Psoas muscle (tissue), 8 donors: ENCODE results near the gene TAPT1. TPM values are rescaled to one million over a fixed set of nuclear protein-coding genes. Genes with fewer than 3 reads are reported as not detected.

Experiments used
- ATAC-seq, 4 donors: fragments of 200-7000 bp; cut with Tn5 transposase; one replicate each; pipeline ENCODE4 v1.9.1; 2020; ENCODE audit warnings: moderate library complexity in 3 of 4, mild to moderate bottlenecking in 2 of 4
- DNase-seq, 2 donors: peaks; one replicate each; pipeline ENCODE4 v3.0.0-alpha.2; 2020
- H3K27ac ChIP-seq: fragments of 200-600 bp; one replicate; pipeline ENCODE4 v1.8.0; 2022
- H3K27me3 ChIP-seq, 3 donors: fragments of 200-600 bp in 1 of 3; one replicate each; pipeline versions ENCODE4 v1.6.1 to v1.8.0; 2013 to 2022; ENCODE audit warnings: low read length in 2 of 3, mild to moderate bottlenecking in 2 of 3, moderate library complexity in 1 of 3; ENCODE audit not compliant: insufficient read depth in 3 of 3
- H3K36me3 ChIP-seq, 2 donors: fragments of 200-600 bp in 1 of 2; one replicate each; pipeline versions ENCODE4 v1.6.1 to v1.8.0; 2013 to 2022; ENCODE audit warnings: low read depth in 1 of 2, mild to moderate bottlenecking in 1 of 2, moderate library complexity in 1 of 2; ENCODE audit not compliant: insufficient read depth in 1 of 2
- H3K4me1 ChIP-seq: fragments of 200-600 bp; one replicate; pipeline ENCODE4 v1.8.0; 2022
- H3K4me3 ChIP-seq: fragments of 200-600 bp; one replicate; pipeline ENCODE4 v1.8.0; 2022; ENCODE audit warnings: mild to moderate bottlenecking
- H3K9me3 ChIP-seq: fragments of 200-600 bp; one replicate; pipeline ENCODE4 v1.8.0; 2022
- CTCF ChIP-seq: fragments of 200-600 bp; IDR thresholded peaks from one replicate; pipeline ENCODE4 v1.8.0; 2022; ENCODE audit warnings: antibody characterized with exemption
- WGBS, 3 donors: extraction: QIAGEN DNeasy Blood & Tissue Kit; methylation state at CpG; one replicate each; pipeline versions ENCODE4 v1.1.6 to v1.1.7; 2013; 5-methylcytosine and 5-hydroxymethylcytosine counted together
- intact Hi-C, 2 donors: fragments of 100-400 bp; cut with DNase I; formaldehyde crosslinking; loops; one replicate each; pipeline versions ENCODE4 v1.11.0 to v1.14.2; 2022
- polyA plus RNA-seq, 3 donors: library from polyadenylated mRNA; stranded (reverse); fragments of 200-250 nt; gene quantifications; one replicate each; pipeline ENCODE4 v1.2.3, GENCODE V29; 2013
- total RNA-seq, 4 donors: library from RNA; stranded (reverse); fragmentation: NEBNext Ultra II Directional in 2 of 4; extraction: Animal tissue kit (Norgen Biotek cat#: 25700) in 2 of 4; gene quantifications; one replicate each; pipeline versions ENCODE4 v1.2.1 to v1.2.4, GENCODE V29; 2021 to 2023
- donor health status: healthy with polysubstance abuse.
- donor health status: DM: no; HTN: no; CAD: no; lungs with moderate emphysema.
- donor health status: Bipolar disorder and iron deficiency.
- donor health status: healthy.
- donor health status: DM: yes; HTN: yes; CAD: no.
- donor health status: DM: no; HTN: no; CAD: no.
- donor health status: DM: no; HTN: no; CAD: no.
- donor health status: DM: yes; HTN: yes; CAD: no.

Gene TAPT1
- total and polyA plus RNA-seq, 7 donors, result 14.2 to 101 (median 46.9) TPM

- Histone ChIP-seq H3K9me3 (no peaks in the 10 kb centered on the region), H3K4me3 (no peak overlapping the region), H3K4me1 (peaks cover 11% of the 10 kb centered on the region), H3K27me3 (no peaks in the 10 kb centered on the region), H3K27ac (no peak overlapping the region), H3K36me3 (no peaks in the 10 kb centered on the region)
- intact Hi-C loops, result no loop called here
- TF ChIP-seq CTCF, result no peak
- DNase-seq, result no peak
- no peak for ATAC-seq
- 91 to 92% (median 92%) methylated on average over 5 of the region's 5 CpGs for WGBS, 3 donors
Measured at GRCh38 chr4:16236402-16237023, 10.2 kb upstream of the TAPT1 start.

- 88 to 94% (median 88%) methylated on average over 4 of the region's 4 CpGs for WGBS, 3 donors
- no peak for TF ChIP-seq CTCF
- Histone ChIP-seq H3K27me3 (no peaks in the 10 kb centered on the region), H3K4me3 (no peak overlapping the region), H3K27ac (no peak overlapping the region), H3K36me3 (no peaks in the 10 kb centered on the region), H3K4me1 (peaks cover 16% of the 10 kb centered on the region), H3K9me3 (no peaks in the 10 kb centered on the region)
- no peak for DNase-seq
- no peak for ATAC-seq
- intact Hi-C loops, result no loop called here
Measured at GRCh38 chr4:16235209-16235608, 8.9 kb upstream of the TAPT1 start.

GRCh38 chr4:16233569-16234177, 7.4 kb upstream of the TAPT1 start:
- Histone ChIP-seq H3K4me3 (no peak overlapping the region), H3K36me3 (no peaks in the 10 kb centered on the region), H3K27me3 (no peaks in the 10 kb centered on the region), H3K27ac (no peak overlapping the region), H3K9me3 (no peaks in the 10 kb centered on the region), H3K4me1 (peaks cover 16% of the 10 kb centered on the region)
- 63 to 95% (median 92%) methylated on average over 4 of the region's 4 CpGs for WGBS, 3 donors
- intact Hi-C loops, result no loop called here
- no peak for ATAC-seq
- no peak for DNase-seq
- no peak for TF ChIP-seq CTCF

- Histone ChIP-seq H3K9me3 (no peaks in the 10 kb centered on the region), H3K27me3 (no peaks in the 10 kb centered on the region), H3K4me1 (peaks cover 16% of the 10 kb centered on the region), H3K27ac (no peak overlapping the region), H3K4me3 (peak overlapping the region; percentile 36), H3K36me3 (no peaks in the 10 kb centered on the region)
- intact Hi-C loops, result no loop called here
- no peak for TF ChIP-seq CTCF
- DNase-seq (no peak), ATAC-seq (no peak)
- WGBS, 3 donors, result 53 to 63% (median 54%) methylated on average over 4 of the region's 4 CpGs
Measured at GRCh38 chr4:16231570-16232245, 5.4 kb upstream of the TAPT1 start.
